HUDEP-2 (cell line): Measurements from ENCODE around the gene MPP3.
A peak's percentile ranks its signal among the peaks of the same experiment; 100 is the strongest.
"Not testable (repeated sequence)": the region's sequence is repeated elsewhere in the genome, so short reads cannot be mapped to it uniquely, and the experiment has no call there.

Experiments used
- DNase-seq, 76 experiments: peaks; one replicate each; lab custom pipeline; 2025; ENCODE audit not compliant: unreplicated experiment in 76 of 76; lab: John Stamatoyannopoulos, UW

MPP3 gene, protein sequence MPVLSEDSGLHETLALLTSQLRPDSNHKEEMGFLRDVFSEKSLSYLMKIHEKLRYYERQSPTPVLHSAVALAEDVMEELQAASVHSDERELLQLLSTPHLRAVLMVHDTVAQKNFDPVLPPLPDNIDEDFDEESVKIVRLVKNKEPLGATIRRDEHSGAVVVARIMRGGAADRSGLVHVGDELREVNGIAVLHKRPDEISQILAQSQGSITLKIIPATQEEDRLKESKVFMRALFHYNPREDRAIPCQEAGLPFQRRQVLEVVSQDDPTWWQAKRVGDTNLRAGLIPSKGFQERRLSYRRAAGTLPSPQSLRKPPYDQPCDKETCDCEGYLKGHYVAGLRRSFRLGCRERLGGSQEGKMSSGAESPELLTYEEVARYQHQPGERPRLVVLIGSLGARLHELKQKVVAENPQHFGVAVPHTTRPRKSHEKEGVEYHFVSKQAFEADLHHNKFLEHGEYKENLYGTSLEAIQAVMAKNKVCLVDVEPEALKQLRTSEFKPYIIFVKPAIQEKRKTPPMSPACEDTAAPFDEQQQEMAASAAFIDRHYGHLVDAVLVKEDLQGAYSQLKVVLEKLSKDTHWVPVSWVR

DNA sequence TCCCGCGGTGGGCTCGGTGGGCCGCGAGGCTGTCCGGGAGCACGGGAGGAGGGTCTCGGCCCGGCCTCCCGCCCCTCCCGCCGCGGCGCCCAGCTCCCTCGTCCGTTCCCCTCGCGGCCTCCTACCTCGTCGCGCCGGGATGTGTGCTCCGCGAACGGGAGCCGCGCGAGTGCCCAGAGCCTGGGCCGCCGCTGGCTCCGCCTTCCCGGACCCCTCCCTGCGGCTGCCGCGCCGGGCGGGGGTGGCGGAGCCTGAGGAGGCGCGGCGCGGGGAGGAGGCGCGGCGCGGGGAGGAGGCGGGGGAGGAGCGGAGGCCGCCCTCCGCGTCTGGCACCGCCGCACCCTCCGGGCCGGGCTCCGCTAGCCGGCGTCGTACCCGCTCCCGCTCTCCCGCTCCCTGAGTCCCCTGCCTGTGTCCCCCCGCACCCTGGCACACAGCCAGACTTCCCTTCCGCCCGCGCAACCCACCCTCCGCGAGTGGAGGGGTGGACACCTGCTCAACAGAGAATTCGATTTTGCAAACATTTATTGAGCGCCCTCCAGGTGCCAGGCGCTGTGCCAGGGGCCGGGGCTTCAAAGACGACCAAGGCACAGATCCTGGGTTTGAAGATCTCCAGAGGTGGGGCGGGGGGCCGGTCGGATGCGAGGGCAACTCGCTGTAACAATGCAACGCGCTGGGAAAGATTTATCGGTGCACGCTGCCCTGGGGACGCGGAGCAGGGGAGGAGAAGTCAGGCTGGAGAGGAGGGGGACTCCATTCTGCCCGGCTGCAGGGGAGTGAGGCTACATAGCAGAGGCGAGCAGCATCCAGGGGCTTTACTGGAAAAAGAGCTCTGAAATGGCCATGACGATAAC lies at the start of gene MPP3:
MPP3 (minus strand) TSS at position 171 of the 854 bp plus-strand sequence. CDS start 1,240 bp downstream, outside the sequence.
- peak in 41 of 76 experiments; percentile 5 to 65 (median 32) for DNase-seq

DNA sequence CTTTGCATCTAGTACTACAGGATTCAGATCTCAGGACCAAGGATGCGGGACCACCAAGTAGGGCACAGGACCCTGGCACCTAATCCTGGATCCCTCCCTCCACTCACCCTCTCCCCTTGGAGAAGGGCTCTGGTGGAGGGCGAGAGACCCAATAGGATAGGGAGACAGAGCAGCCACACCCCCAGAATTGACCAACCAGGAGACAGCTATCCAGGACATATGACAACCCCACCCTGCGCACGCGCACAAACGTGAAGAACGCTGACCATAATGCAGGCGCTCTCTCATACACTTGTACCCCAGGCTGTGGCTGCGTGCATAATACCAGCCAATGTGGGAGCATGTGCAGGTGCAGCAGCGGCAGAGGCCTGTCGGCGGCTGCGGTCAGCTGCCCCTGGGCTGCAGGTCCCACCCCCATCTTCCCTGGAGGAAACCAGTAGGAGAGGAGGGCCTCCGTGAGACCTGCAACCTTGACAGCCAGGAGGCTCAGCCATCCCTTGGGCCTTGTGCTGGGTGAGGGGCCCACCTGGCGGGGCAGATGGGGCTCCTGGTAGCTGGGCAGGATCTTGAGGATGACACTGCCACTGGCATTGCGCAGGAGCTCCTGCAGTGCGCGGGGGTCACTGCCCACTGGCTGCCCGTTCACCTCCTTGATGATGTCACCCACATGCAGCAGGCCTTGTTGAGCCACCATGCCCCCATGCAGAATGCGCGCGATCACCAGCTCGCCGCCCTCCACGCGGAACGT lies 49.0 kb upstream of the MPP3 start:
- no peak for DNase-seq

DNA sequence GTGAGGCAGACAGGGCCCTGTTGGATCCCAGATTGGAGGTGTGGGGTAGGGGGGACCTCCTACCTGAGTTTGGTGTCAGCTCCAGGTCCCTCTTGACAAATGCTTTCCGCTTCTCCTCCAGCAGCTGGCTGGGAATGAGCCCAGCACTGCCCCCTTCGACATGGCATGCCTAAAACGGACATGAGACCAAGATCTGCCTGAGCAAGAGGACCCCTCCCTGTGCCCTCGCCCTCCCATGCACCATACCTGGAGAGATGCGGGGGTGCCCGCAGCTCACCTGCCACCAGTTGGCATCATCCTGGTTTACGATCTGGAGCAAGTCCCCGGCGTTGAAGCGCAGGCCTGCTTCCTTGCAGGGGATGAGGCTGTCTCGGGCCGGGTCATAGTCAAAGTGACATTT lies 48.2 kb upstream of the MPP3 start:
- DNase-seq, result no peak

DNA sequence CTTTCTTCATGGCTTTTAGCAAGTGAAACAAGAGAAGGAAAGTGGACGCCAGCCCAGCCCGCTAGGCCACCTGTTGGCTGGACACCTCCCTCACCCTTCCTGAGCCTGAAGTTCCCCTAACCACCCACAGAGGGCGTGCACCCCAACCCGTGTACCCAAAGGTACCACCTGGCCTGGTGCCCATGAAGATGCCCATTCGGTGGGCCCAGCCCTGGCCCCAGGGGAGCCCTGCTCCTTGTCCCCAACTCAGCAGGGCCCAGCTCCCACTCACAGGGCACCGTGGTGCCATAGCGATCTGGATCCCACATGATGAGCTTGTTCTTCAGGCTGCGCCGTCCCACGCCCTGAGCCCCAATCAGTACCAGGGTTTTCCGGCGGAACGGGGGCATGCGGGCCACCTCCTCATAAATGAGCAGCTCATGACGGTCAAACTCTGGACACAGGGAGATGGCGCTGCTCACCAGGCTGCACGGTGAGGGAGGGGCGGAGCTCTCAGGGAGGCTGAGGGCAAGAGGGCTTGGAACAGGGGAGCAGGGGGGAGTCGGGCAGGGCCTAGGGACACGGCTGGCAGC lies 47.6 kb upstream of the MPP3 start:
- DNase-seq, result peak in 42 of 76 experiments; percentile 2 to 60 (median 30)

DNA sequence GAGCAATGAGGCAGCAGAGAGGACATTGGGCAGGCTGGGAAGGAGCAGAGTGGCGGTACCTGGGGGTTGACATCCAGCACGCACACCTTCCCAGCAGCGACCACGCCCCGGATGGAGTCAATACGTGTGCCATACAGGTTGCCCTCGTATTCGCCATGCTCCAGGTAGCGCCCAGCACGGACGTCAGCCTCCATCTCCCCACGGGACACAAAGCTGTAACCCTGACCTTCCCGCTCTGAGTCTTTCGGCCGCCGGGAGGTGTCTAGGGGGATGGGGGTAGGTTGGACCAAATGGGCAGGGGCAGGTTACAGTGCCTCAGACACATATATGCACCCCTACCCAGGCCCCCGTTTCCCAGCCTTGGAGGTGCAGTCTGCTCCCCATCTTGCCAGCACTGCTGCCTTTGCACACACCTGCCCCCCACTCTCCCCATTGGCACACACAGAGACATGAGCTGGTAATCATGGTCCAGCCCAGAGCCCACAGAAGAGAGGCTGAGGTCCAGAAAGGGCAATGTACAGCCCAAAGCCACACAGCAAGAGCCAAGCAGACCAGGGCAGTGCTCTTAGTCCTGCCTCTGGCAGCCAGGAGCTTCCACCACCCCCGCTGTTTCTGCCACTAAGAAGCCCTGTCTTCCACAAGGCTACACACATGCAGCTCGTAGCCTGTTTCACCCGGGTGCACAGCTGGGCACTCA lies 46.9 kb upstream of the MPP3 start:
- DNase-seq, result peak in 1 of 76 experiments; percentile 43

DNA sequence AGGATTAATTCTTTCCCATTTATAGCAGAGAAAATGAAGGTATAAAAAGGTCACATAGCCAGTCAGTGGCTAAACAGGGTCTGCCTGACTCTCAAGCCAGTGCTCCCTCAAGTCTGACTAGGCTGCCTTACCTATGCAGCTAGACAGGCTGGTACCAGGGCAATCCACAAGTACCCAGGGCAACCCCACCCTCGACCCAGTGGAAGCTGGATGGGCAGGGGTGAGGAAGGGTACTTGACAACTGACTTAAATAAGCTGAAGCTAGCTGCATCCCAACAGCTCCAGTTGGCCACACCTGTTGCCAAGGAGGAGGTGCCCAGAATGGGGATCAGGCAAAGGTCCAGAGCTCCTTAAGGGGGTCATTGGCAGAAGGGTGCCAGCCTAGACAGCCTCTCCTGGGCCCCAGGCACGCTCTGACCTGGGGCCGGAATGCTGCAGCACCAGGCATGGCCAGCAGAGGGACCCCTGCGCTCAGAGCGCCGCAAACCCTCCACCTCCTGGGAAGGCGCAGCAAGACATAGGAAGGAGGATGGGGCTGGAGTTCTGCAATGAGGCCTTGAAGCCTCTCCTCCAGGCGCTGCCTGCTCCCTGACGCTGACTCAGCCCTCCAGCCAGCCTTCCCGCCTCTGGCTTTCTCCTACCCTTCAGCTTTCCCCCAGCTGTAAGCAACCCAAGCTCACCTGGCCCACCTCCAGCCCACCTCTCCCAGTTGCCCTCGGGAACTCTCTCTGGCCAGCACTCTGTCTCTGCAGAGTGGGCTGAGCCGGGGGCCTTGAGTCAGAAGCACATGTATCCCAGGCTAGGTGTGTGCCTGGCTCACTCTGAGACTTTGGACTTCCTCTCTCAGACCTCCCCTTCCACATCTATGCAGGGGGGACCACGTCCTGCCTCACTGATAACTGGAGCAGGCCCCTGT lies 45.6 kb upstream of the MPP3 start:
- DNase-seq, result peak in 53 of 76 experiments; percentile 5 to 71 (median 39)

DNA sequence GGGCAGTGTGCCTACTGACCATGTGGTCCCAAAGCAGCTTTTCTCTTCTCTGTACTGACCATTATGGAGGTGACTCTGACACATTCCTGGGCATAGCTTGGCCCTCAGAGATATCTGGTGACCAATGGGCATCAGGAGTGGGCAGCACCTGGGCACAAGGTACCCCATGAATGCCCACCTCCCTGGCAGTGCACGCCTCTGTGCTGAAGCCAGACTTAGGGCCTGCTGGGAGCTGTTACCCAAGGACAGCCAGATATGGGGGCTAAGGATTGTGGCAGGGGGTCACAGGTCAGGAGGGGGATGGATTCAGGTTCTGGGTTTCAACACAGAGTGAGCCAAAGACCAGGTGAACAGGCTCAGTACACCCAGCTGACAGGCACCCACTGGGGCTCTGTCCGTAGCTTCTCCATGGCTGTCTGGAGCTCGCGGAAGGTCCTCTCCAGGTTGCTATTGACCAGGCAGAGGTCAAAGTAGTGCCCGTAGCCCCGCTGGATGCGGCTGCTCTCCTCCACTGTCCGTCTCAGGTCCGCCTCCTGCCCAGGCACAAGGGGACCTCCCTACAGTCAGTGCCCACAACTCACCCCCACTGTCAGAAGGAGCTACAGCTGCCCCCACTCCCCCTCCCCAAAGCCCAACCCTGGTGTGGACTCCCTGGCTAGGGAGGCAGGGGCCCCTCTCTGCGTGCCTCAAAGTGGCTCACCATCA lies 44.7 kb upstream of the MPP3 start:
- DNase-seq, result no peak

DNA sequence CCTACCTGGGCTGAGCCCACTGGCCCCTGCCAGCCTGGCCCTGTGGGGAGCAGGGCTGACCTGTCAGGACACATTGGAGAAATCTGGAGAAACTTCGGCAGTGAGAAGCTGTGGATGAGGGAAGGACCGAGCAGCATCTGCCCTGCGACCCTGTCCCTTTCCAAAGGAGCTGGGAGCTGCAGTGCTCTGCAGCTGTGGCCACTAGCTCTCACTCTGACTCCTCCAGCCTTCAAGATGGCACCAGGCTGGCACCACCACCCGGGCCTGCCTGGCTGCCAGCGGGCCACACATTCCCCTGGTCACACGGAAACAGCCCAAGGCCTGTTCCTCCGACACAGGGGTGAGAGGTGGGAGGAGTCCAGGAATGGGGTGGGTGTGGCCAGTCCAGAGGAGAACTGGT lies 44.1 kb upstream of the MPP3 start:
- no peak for DNase-seq

DNA sequence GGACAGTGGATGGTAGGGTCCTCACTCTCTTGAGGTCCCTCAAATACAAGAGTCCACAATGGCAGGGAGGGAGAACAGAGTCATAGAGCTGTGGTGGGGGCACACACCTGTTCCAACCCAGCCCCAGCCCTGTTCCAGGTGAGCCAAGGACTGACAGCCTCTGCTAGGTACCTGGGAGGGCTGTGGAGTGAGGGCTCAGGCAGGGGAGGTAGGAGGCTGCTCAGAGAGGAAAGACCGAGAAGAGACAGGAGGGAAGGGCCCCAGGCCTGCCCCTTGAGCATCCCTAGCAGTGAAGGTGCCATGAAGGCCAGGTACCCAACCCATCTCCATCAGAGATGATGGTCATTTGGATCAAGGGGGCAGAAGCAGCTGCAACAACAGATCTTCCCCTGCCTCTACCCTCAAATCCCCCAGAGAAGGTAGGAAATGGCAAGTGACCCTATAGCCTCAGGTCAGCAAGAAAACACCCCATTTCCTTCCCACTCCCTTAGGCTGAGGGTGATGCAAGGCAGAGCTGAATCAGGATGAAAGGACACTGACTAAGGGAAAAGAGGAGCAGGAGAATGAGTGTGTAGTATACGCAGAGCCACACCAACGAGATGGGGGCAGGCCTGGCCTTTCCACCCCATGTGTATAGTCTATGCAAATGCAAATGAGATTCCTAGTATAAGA lies 42.7 kb upstream of the MPP3 start:
- DNase-seq, result no peak

DNA sequence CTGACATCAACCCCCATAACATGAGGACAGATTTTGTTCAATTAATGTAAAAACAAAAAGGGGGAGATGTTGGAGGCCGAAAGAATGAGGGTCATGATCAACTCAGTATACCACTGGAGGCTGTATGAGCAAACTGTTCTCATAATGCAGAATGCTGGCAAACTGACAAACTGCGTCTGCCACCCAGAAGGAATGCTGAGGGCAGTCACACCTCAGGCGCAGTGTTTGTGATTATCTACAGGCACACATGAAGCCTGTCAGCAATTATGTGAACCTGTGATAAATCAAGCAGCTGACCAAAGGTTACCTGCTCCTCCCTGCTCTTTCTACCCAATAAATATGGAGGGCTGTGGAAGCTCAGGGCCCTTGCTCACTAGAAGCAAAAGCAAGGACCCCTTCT lies 41.3 kb upstream of the MPP3 start:
- DNase-seq, result peak in 3 of 76 experiments; percentile 6 to 9 (median 7)

DNA sequence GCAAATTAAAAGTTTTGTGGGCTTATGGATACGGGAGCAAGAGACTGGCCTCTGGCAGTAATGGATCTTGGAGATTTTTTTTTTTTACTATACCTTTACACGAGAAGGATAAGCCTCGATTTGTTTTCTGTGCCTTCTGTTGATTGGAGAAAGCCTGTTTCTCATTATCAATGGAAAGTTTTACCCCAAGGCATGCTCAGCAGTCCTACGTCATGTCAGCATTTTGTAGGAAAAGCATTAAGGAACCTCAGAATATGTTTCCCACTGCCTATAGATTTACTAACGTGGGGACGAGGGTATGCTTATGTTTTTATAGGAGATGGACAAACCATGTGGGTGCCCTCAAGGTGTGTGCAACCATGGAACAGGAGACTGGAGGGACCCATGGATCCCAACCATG lies 40.9 kb upstream of the MPP3 start:
- no peak for DNase-seq

DNA sequence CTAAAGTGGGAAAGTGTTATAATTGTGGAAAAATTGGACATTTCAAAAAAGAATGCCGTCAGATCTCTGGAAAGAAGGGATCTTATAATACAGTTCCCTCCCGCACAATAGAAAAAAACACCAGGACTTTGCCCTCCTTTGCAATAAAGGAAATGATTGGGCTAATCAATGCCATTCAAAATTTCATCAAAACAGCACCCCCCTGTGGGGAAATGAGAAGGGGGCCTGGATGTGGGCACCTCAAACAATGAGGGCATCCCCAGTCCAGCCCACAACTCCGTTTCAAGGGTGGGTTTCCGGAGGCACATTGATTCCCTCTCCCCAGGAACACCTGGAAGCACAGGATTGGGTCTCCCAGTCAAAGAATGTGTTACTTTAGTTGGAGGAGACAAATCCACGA lies 40.1 kb upstream of the MPP3 start:
- no peak for DNase-seq

DNA sequence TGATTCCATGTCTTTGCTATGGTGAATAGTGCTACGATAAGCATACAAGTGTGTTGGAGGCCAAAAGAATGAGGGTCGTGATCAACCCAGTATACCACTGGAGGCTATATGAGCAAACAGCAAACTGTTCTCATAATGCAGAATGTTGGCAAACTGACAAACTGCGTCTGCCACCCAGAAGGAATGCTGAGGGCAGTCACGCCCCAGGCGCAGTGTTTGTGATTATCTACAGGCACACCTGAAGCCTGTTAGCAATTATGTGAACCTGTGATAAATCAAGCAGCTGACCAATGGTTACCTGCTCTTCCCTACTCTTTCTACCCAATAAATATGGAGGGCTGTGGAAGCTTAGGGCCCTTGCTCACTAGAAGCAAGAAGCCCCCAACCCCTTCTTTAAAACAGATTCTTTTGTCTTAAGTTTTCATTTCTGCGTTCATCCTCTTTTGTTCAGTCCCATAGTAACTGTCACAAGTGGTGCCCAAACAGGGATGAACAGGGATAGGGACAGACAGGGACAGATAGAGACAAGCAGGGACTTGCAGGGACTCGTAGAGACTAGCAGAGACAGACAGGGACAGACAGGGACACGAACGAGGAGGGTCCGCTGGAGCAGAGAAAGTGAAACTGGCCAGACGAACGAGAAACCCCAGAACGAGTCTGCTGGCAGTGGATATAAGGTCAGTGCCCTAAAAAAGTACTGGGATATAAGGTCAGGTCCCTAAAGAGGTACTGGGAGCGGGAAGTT lies 39.2 kb upstream of the MPP3 start:
- DNase-seq, result peak in 2 of 76 experiments; percentile 2 to 4

DNA sequence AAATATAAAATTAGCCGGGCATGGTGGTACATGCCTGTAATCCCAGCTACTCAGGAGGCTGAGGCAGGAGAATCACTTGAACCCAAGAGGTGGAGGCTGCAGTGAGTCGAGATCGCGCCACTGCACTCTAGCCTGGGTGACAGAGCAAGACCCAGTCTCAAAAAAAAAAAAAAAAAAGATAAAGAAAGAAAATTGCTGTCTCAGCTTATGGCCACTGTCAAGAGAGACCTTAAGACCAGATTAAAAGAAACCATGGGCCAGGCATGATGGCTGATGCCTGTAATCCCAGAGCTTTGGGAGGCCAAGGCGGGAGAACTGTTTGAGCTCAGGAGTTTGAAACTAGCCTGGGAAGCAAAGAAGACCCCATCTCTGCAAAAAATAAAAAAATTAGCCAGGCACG lies 36.1 kb upstream of the MPP3 start:
- DNase-seq, result not testable (repeated sequence)

DNA sequence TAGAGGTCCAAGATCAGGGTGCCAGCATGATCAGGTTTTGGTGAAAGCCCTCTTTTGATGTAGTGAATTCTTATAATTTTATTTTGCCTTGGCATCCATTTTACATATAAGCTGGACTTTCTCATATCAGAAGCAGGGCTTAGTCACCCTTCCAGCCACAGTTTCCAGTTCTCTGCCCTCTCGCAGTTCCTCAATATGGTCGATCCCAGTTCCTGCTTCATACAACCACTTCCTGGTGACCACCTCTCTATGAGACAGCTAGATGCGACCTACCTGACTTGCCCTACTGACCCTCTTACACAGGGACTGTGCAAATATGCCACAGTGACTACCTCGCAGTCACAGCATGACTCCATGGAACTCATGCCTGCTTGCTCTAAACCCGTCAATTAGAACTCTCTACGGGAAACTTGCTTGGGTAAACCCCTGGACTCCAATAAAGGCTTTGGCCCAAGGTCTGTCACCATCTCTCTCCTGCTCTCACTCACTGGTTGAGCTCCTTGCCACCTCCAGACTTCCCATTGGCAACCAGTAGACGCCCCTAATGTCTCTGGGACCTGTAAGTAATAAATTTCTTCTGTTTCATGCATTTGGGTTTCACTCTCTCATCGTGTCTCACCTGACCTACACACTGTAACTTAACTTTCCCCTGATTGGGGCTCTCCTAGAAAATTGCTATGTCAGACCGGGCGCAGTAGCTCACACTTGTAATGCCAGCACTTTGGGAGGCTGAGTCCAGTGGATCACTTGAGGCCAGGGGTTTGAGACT lies 35.5 kb upstream of the MPP3 start:
- peak in 1 of 76 experiments; percentile 0 for DNase-seq
